MCF 10A (cell line): ENCODE results near the gene NFATC1. TPM values are rescaled to one million over a fixed set of nuclear protein-coding genes. Genes with fewer than 3 reads are reported as not detected.

ENCODE experiments used
- BruUV-seq: library from RNA; stranded (reverse); fragments of 400-500 nt; replicated peaks from 2 replicates; lab custom pipeline; 2021; lab: Mats Ljungman, UMichigan
- CTCF ChIA-PET: fragments of 300-600 bp; sonication (Branson Sonifier 250); formaldehyde crosslinking; extraction: SDS; loops from one replicate; lab custom pipeline; 2021; ENCODE audit warnings: antibody characterized with exemption, inconsistent platforms; lab: Yijun Ruan, JAX
- POLR2A ChIA-PET: fragments of 300-600, 350-650 bp; sonication (Branson Sonifier 250); formaldehyde crosslinking; extraction: SDS; loops from one replicate; lab custom pipeline; 2020; ENCODE audit warnings: antibody characterized with exemption, inconsistent platforms; lab: Yijun Ruan, JAX
- DNase-seq: peaks from one replicate; pipeline ENCODE4 v3.0.0-alpha.2; 2018; ENCODE audit not compliant: unreplicated experiment
- H3K27ac Mint-ChIP-seq: one replicate; pipeline ENCODE4 v1.8.0; 2022; ENCODE audit warnings: mild to moderate bottlenecking, low read depth, mixed read lengths; ENCODE audit not compliant: unreplicated experiment
- H3K27me3 Mint-ChIP-seq: one replicate; pipeline ENCODE4 v1.8.0; 2022; ENCODE audit warnings: mixed read lengths; ENCODE audit not compliant: insufficient read depth, unreplicated experiment
- H3K36me3 Mint-ChIP-seq: one replicate; pipeline ENCODE4 v1.8.0; 2022; ENCODE audit warnings: mild to moderate bottlenecking, moderate library complexity, mixed read lengths; ENCODE audit not compliant: insufficient read depth, unreplicated experiment
- H3K4me1 Mint-ChIP-seq: one replicate; pipeline ENCODE4 v1.8.0; 2022; ENCODE audit warnings: mixed read lengths; ENCODE audit not compliant: insufficient read depth, unreplicated experiment
- H3K4me3 Mint-ChIP-seq: one replicate; pipeline ENCODE4 v1.8.0; 2022; ENCODE audit warnings: mild to moderate bottlenecking, moderate library complexity, mixed read lengths; ENCODE audit not compliant: unreplicated experiment
- H3K9me3 Mint-ChIP-seq: one replicate; pipeline ENCODE4 v1.8.0; 2022; ENCODE audit warnings: mixed read lengths; ENCODE audit not compliant: unreplicated experiment
- intact Hi-C: fragments of 100-400 bp; cut with micrococcal nuclease; formaldehyde crosslinking; loops from 2 replicates; pipeline ENCODE4 v1.14.1; 2022
- total RNA-seq: library from RNA; stranded (reverse); gene quantifications from 2 replicates; pipeline ENCODE4 v1.2.3, GENCODE V29; 2022
- TF ChIP-seq, protein P1 (sequence below): fragments of 200-600 bp; IDR thresholded peaks from one replicate; pipeline ENCODE4 v1.8.0; 2022; ENCODE audit warnings: antibody characterized with exemption, mild to moderate bottlenecking; ENCODE audit not compliant: unreplicated experiment

NFATC1 gene
- total RNA-seq, 1 experiment from 2014 or later = 2.0 TPM

GRCh38 chr18:79393635-79394533 is 1.8 kb upstream of the NFATC1 start:
- peaks cover 4% of the 10 kb centered on the region for H3K36me3 Mint-ChIP-seq
- H3K27me3 Mint-ChIP-seq = no peaks in the 10 kb centered on the region
- no peaks in the 10 kb centered on the region for H3K9me3 Mint-ChIP-seq
- TF ChIP-seq, protein P1, sequence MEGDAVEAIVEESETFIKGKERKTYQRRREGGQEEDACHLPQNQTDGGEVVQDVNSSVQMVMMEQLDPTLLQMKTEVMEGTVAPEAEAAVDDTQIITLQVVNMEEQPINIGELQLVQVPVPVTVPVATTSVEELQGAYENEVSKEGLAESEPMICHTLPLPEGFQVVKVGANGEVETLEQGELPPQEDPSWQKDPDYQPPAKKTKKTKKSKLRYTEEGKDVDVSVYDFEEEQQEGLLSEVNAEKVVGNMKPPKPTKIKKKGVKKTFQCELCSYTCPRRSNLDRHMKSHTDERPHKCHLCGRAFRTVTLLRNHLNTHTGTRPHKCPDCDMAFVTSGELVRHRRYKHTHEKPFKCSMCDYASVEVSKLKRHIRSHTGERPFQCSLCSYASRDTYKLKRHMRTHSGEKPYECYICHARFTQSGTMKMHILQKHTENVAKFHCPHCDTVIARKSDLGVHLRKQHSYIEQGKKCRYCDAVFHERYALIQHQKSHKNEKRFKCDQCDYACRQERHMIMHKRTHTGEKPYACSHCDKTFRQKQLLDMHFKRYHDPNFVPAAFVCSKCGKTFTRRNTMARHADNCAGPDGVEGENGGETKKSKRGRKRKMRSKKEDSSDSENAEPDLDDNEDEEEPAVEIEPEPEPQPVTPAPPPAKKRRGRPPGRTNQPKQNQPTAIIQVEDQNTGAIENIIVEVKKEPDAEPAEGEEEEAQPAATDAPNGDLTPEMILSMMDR = no peak
- DNase-seq = peak; percentile 69
- POLR2A ChIA-PET = interaction anchor here (1.1 to 1.3 kb wide), 2 partner anchors 9 to 10 kb away, joined by 3 to 5 read pairs; no protein-coding TSS in a partner anchor
- BruUV-seq = no TSS peak
- peak overlapping the region; percentile 100 for H3K27ac Mint-ChIP-seq
- CTCF ChIA-PET = interaction anchor here (0.5 to 5.5 kb wide), 7 partner anchors 9 to 568 kb away, joined by 3 to 39 read pairs (median 4); no protein-coding TSS in a partner anchor
- intact Hi-C loops = no loop called here
- no peaks in the 10 kb centered on the region for H3K4me1 Mint-ChIP-seq
- peak overlapping the region; percentile 93 for H3K4me3 Mint-ChIP-seq

GRCh38 chr18:79394534-79395307 is 1.0 kb upstream of the NFATC1 start:
- H3K9me3 Mint-ChIP-seq = no peaks in the 10 kb centered on the region
- ChIA-PET CTCF (no interaction called here), POLR2A (no interaction called here)
- BruUV-seq = no TSS peak
- H3K27me3 Mint-ChIP-seq = no peaks in the 10 kb centered on the region
- no peaks in the 10 kb centered on the region for H3K36me3 Mint-ChIP-seq
- TF ChIP-seq, protein P1 = no peak
- intact Hi-C loops = no loop called here
- H3K4me1 Mint-ChIP-seq = no peaks in the 10 kb centered on the region
- no peak overlapping the region for H3K27ac Mint-ChIP-seq
- H3K4me3 Mint-ChIP-seq = peak overlapping the region; percentile 54
- DNase-seq = no peak

DNA sequence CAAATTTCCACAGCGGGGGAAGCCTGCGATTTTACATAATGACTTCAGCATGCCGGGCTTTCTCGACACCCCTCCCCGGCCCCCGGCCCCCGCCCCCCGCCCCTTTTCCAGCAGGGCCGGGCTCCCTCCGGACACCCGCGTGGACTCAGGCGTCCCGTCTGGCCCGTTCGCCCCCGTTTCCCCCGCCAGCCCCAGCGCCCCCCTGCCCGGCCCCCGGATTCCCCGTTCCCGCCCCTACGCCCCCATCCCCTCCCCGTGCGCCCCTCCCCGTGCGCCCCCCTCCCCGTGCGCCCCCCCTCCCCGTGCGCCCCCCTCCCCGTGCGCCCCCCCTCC is 456 bp upstream of the NFATC1 start:
- H3K4me3 Mint-ChIP-seq = no peak overlapping the region
- no peak overlapping the region for H3K27ac Mint-ChIP-seq
- intact Hi-C loops = no loop called here
- H3K9me3 Mint-ChIP-seq = no peaks in the 10 kb centered on the region
- POLR2A ChIA-PET = no interaction called here
- CTCF ChIA-PET = interaction anchor here (1.2 kb wide), 1 partner anchor 16 kb away, joined by 3 read pairs; no protein-coding TSS in a partner anchor
- no peaks in the 10 kb centered on the region for H3K36me3 Mint-ChIP-seq
- H3K4me1 Mint-ChIP-seq = no peaks in the 10 kb centered on the region
- no peak for DNase-seq
- TF ChIP-seq, protein P1 = no peak
- H3K27me3 Mint-ChIP-seq = no peaks in the 10 kb centered on the region
- BruUV-seq = no TSS peak
